Hematopoietic multipotent progenitor cell (in vitro differentiated cells): ENCODE data around the gene BMF. TPM values are rescaled to one million over a fixed set of nuclear protein-coding genes. Genes with fewer than 3 reads are reported as not detected.

Experiments used
- DNase-seq, 3 donors: peaks; one replicate each; pipeline ENCODE4 v3.0.0-alpha.2; 2011 to 2015; ENCODE audit warnings: low read depth in 2 of 3, low spot score in 2 of 3
- total RNA-seq: library from RNA; depleted of rRNA; stranded (reverse); fragments of >200 nt; gene quantifications from one replicate; pipeline ENCODE4 v1.2.3, GENCODE V29; 2012

BMF gene
- total RNA-seq, 1 donor = 25.3 TPM

DNA sequence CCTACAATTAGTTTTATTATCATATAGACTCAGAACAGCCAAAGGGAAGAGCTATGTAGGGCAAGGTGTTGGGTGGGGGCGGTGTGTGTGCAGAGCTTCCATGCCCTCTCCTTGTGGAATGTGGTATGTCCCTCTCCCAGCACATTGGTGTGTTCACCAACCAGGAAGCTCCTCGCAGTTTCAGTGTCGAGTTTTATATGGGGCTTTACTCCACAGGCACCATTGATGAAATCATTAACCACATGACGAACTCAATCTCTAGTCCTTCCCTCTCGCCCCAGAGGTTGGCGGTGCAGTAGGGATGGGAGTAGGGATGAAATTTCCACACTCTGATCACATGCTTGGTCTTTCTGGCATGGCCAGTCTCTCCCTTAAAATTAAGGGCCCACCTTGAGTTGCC is 56.1 kb downstream of the BMF start:
- DNase-seq = no peak

DNA sequence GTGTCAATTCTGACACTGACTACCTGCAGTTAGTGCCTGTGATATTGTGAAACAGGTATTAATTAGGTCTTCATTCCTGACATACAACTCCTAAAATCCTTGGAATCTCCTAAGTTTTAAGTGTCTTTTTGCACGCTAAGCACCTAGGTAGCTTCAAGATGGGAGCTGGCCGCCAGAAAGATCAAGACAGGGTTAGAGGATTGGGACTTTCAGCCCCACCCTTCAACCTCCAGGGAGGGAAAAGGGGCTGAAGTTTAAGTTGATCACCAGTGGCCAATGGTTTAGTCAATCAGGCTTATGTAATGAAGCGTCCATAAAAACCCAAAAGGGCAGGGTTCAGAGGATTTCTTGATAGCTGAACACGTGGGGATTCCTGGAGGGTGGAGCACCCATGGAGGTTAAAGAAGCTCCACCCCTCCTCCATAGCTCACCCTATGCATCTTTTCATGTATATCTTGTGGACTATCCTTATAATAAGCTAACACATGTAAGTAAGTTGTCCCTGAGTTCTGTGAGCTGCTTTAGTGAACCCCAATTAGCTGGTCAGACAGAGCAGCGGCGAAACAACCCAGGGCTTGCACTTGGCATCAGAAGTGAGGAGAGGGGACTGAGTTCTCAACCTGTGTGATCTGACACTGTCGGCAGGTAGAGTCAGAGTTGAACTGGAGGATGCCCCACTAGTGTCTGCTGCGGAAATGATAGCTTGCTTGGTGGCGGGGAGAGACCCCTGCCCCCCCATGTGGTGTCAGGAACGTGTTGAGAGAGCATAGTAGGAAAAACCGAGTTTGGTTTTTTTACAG is 56.9 kb downstream of the BMF start:
- DNase-seq = no peak

DNA sequence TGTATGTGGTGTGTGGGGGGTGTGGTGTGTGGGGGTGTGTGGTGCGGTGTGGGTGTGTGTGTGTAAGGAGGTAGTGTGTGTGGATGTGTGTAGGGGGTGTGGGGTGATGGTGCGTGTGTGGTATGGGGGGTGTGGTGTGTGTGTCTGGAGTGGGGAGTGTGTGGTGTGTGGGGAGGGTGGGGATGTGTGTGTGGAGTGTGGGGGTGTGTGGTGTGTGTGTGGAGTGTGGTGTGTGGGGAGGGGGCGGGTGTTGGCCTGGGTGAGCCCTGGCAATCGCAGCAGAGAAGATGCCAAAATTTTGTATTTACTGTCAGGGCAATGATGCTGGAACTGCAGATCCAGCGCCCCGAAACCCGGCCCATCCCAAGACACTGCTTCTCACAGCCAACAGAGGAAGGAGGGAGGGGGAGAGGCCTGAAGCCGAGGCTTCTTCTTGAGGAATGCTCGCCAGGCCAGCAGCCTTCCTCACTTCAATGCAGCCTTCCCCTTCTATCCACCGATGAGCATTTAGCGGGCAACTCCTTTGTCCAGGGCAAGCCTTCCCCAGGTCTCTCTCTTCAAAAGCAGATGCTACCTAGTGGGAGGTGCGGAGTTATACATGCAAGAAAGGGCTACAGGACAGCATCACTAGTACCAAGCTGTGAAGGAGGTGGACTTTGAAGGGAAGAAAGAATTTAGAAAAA is 57.8 kb downstream of the BMF start:
- no peak for DNase-seq

DNA sequence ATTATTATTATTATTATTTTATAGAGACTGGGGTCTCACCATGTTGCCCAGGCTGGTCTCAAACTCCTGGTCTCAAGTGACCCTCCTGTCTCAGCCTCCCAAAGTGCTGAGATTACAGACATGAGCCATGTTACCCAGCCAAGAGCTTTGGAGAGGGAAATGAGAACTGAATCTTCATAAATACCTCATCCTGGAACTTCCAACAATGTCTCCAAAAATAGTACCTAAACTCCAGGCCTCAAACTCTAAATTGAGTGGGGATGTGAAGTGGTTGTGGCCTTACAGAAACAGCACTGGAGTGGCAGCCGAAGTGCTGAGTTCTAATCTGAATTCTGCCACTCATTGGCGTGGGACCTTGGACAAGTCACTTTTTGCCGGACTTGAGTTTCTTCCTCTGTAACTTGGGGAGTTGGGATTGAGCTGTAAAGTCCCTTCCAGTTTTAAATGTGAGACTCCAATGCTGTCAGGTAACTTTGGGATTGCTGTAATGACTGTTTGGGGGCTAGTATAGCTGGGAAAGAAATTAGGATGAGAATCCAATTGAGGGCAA is 59.7 kb downstream of the BMF start:
- DNase-seq = no peak

- DNase-seq = peak in 1 of 3 donors; percentile 86
Observed at GRCh38 chr15:40048211-40048792, 60.4 kb downstream of the BMF start.

GRCh38 chr15:40047415-40048210 is 61.1 kb downstream of the BMF start:
- DNase-seq = peak in 2 of 3 donors; percentile 86 to 88

DNA sequence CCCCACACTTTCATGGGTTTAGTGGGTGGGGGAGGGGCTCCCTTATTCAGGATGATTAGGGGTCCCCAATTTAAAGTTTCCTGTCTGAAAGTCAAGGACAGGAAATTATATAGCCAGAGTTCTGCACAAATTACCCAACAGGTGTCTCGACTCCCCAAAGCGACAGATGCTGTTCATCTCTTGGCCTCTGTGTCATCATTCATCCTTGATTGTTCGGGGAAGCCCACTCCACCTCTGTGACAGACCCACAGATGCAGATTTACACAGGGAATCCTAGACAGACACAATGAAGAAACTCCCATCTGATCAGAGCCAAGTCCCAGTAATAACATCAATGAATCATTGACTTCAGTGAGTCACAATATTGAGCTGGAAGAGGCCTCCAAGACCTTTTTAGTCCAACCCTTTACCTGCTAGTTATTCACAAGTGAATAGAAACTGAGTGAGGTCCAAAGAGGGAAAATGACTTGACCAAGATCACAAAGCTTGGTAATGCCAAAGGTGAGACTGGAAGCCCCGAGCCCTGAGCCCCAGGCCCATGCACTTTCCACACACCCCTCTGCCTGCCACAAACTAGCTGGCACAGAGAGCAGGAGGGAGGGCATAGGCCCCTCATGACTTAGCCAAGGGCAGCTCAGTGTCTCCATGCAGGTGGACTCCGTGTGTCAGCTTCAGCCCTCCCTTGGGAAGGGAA is 61.8 kb downstream of the BMF start:
- no peak for DNase-seq

GRCh38 chr15:40045572-40046217 is 63.0 kb downstream of the BMF start:
- no peak for DNase-seq

GRCh38 chr15:40044717-40045571 is 63.7 kb downstream of the BMF start:
- DNase-seq = peak; percentile 54 to 88 (median 88)

DNA sequence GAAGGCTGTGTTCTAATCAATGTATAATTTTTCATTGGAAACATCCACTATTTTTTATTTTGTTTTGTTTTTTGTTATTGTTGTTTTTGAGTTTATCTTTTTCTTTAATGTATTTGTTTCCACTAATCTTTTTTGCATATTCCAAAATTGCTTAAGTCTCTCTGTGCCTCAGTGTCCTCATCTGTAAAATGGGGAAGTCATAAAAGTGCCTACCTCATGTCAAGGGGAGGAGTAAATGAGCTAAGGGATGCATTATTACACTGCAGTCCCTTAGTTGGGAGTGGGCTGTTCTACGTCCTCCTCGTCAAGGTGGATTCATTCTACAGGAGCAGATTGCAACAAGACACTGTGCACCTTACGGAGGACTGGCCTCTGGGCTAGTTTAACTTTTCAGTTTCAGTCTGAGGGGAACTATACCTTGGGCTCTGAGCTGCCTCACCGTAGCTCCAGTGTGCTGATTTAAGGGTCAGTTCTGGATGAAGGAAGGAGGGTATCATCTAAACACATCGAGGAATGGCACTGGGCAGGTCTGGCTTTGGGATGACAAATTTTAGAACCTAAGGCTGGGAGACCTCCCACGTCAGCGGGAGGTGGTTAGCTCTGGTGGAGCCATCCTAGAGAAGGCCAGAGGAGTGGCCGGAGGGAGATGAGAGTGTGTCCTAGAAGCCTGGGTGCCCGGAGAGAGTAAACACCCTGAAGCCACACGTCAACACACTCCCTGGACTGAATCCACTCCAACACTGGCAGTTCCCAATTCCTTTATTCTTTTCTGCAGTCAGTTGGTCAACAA is 64.6 kb downstream of the BMF start:
- DNase-seq = no peak

GRCh38 chr15:40042791-40043320 is 65.8 kb downstream of the BMF start:
- no peak for DNase-seq

DNA sequence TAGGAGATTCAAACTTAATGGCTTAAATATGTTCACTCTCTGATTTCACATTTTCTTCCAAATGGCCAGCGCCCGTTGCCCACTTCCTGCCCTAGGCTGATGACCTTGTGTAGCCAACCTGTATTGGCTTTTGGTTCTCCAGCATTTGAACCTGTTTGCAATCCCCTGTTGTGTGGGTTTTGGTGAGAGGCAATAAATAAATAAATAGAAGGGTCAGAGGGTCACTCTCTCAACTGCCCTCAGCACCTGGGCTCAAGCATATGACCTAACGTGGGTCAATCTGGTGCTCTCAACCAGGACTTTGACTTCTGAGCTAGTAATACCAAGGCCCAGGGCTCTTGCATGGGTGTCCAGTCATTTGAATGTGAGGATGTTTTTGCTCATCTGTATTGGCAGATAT is 67.9 kb downstream of the BMF start:
- DNase-seq = no peak

GRCh38 chr15:40040293-40040635 is 68.4 kb downstream of the BMF start:
- no peak for DNase-seq

GRCh38 chr15:40038638-40039543 is 69.8 kb downstream of the BMF start, which contains the start of gene SRP14:
Gene SRP14 (minus strand): TSS chr15:40039181. CDS start chr15:40039116, 65 bp downstream.
- peak; percentile 80 to 97 (median 94) for DNase-seq

GRCh38 chr15:40038275-40038637 is 70.4 kb downstream of the BMF start:
- DNase-seq = no peak
